ENCODE results near the gene MOV10L1. TPM values are rescaled to one million over a fixed set of nuclear protein-coding genes. Genes with fewer than 3 reads are reported as not detected.

The MOV10L1 gene
- total and polyA plus RNA-seq, 2 donors (not counting 3 experiments of a cell fraction or from before 2014, with no cell fraction given), result 27.6 to 37.6 TPM

DNA sequence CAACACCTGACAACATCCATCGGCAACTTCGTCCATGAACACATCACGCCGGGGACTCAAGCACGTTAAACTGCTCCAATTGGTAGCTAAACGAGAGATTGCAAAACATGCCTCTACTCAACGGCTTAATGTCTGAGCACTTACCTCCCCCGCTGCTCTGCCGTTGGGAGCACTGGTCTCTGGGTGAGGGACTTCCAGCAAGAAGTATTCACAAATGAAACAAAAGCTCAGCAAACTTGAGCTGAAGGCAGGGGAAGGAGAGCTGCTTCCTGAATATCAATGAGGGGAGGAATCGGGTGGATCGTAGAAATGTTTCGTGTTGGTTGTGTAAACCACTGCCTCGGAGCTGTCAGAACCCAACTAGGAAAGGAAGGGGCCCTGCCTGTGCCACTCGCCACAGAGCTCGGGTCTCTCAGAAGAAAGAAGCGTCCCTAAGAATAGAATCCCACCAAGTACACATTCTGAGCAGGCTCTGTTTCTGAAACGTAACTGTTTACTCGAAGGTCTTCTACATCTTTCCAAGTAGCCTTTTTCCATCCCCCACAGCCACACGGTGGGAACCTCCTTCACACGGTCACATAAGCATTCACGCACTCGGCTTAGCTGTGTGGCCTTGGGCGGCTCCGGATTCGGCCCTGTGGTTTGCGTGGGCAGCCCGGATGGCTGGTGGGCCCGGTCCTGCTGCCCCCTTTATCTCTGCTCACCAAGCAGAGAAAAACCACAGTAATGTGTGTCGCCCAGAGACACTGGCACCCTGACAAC is 4.4 kb upstream of the MOV10L1 start, which contains the start of gene MLC1:
TSS of gene MLC1 (minus strand) at position 216 of the 762 bp plus-strand sequence. CDS start 524 bp downstream, outside the sequence.
- intact Hi-C loops (cut with micrococcal nuclease), result no loop called here
- Histone ChIP-seq H3K79me2 (ENCODE audit: control insufficient read depth, insufficient read depth, low read length) (no peaks in the 10 kb centered on the region), H3K4me3 (replicated peaks in 1 of 3; ENCODE audit: insufficient read depth in 1 of 3, low read depth in 1 of 3, low read length in 3 of 3) (no peak within 1 kb of the TSS), H3K9me1 (replicated peaks; ENCODE audit: control insufficient read depth, extremely low read depth, insufficient read depth, low read length) (no peaks in the 10 kb centered on the region), H3K4me2 (ENCODE audit: insufficient read depth, low read length) (no peak within 1 kb of the TSS), H4K20me1 (replicated peaks; ENCODE audit: control insufficient read depth, extremely low read depth, insufficient read depth, low read length) (no peaks in the 10 kb centered on the region), H3K27ac (ENCODE audit: insufficient read depth, low read depth, low read length) (no peak within 1 kb of the TSS), H3K9me3 (replicated peaks; ENCODE audit: control insufficient read depth, insufficient read depth, low read length) (no peaks in the 10 kb centered on the region), H2AFZ (ENCODE audit: low read depth, low read length) (no peak within 1 kb of the TSS), H3K9ac (replicated peaks; ENCODE audit: extremely low read depth, insufficient read depth, low read length) (no peak within 1 kb of the TSS), H3K36me3 (ENCODE audit: control insufficient read depth in 2 of 2, extremely low read depth in 1 of 2, insufficient read depth in 2 of 2, low read length in 2 of 2) (no peaks in the 10 kb centered on the region), H3K4me1 (ENCODE audit: control insufficient read depth, extremely low read depth, insufficient read depth, low read length) (no peaks in the 10 kb centered on the region), H3K27me3 (ENCODE audit: control insufficient read depth in 2 of 2, insufficient read depth in 2 of 2, low read length in 2 of 2) (peaks cover 0 to 6% of the 10 kb centered on the region in 2 experiments)
- dilution Hi-C loops (cut with MboI; ENCODE audit: extremely low pct_ligation_motif_present, low sequenced_read_pairs), result no loop called here
- TF ChIP-seq, protein P1, sequence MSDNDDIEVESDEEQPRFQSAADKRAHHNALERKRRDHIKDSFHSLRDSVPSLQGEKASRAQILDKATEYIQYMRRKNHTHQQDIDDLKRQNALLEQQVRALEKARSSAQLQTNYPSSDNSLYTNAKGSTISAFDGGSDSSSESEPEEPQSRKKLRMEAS (IDR thresholded peaks at IDR 0.05; ENCODE audit: insufficient read depth, insufficient read length), result no peak
- TF ChIP-seq POLR2A (IDR thresholded peaks at IDR 0.05; ENCODE audit: low read depth, low read length), result no peak
- TF ChIP-seq GATA2 (IDR thresholded peaks at IDR 0.05; ENCODE audit: insufficient read depth, insufficient read length, low read depth, low read length), result no peak
- no peak for TF ChIP-seq FOS (IDR thresholded peaks at IDR 0.05; ENCODE audit: borderline replicate concordance, insufficient read depth, low read length)
- TF ChIP-seq MYC (IDR thresholded peaks at IDR 0.05; ENCODE audit: low read depth, low read length), result no peak
- no peak for TF ChIP-seq POLR2AphosphoS5 (IDR thresholded peaks at IDR 0.05; ENCODE audit: insufficient read depth, low read depth, low read length)
- TF ChIP-seq EZH2 (IDR thresholded peaks at IDR 0.05; ENCODE audit: borderline replicate concordance, low read depth, low read length, severe bottlenecking), result no peak
- no peak for TF ChIP-seq JUN (IDR thresholded peaks at IDR 0.05; ENCODE audit: borderline replicate concordance, insufficient read depth, insufficient read length, low read depth)
- no peak for TF ChIP-seq CTCF (IDR thresholded peaks at IDR 0.05; ENCODE audit: extremely low read depth in 1 of 2, insufficient read depth in 1 of 2, low read depth in 1 of 2, low read length in 2 of 2)
- POLR2A ChIA-PET, result no interaction called here
- no peak for FAIRE-seq
- no TSS peak for BruUV-seq (replicated peaks)
- CTCF ChIA-PET, result interaction anchor here (0.7 to 1.9 kb wide), 5 partner anchors 8 to 318 kb away, joined by 3 to 5 read pairs (median 3); no protein-coding TSS in a partner anchor
- DNase-seq (ENCODE audit: low read depth, low spot score), result no peak

Measured in endothelial cell of umbilical vein (primary cell).